PC-9 (cell line): ENCODE measurements around the gene UBTD1.

Experiments
- CTCF ChIP-seq: fragments of 200-600 bp; sonication (generic); conservative IDR thresholded peaks from 2 replicates; pipeline ENCODE4 v1.6.1; 2017; ENCODE audit warnings: mixed run types, antibody characterized with exemption, mild to moderate bottlenecking, moderate library complexity
- EZH2 ChIP-seq: fragments of 200-600 bp; sonication (generic); IDR thresholded peaks from 2 replicates; pipeline ENCODE4 v1.8.0; 2017; ENCODE audit warnings: antibody characterized with exemption, low read depth

DNA sequence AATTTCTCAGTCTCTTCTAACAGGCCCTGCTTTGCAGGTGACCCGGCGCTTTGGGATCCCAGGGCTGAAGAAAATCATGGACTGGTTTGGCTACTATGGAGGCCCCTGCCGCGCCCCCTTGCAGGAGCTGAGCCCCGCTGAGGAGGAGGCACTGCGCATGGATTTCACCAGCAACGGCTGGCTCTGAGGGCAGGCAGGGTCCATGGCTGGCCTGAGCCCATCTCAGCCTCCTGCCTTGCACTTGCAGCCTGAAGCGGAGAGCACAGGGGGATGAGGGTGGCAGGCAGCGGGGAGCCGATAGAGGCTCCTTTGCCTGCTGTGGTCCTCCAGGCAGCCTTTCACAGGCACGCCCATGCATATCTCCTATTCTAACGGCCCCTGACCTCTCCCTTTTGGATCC is 112.7 kb downstream of the UBTD1 start:
- TF ChIP-seq CTCF = no peak
- no peak for TF ChIP-seq EZH2
